MM.1S (cell line): Measurements from ENCODE around the gene FBXW9.
A peak's percentile ranks its signal among the peaks of the same experiment; 100 is the strongest.

Experiments
- DNase-seq: peaks from one replicate; pipeline ENCODE4 v3.0.0-alpha.2; 2015
- H2AFZ ChIP-seq: fragments of 300-600 bp; sonication (generic); 2 replicates; pipeline ENCODE4 v1.6.0; 2016; ENCODE audit warnings: antibody characterized with exemption, low read length
- H3F3A ChIP-seq: fragments of 300-600 bp; sonication (generic); 2 replicates; pipeline ENCODE4 v1.6.1; 2016; ENCODE audit warnings: mild to moderate bottlenecking, antibody characterized with exemption, low read length, moderate library complexity, mixed read lengths; ENCODE audit not compliant: insufficient read depth
- H3K27ac ChIP-seq: fragments of 300-600 bp; sonication (generic); 2 replicates; pipeline ENCODE4 v1.5.1; 2016; ENCODE audit warnings: mild to moderate bottlenecking, low read length
- H3K27me3 ChIP-seq: fragments of 300-600 bp; sonication (generic); replicated peaks from 2 replicates; pipeline ENCODE4 v1.6.0; 2016; ENCODE audit warnings: low read length; ENCODE audit not compliant: insufficient read depth
- H3K36me3 ChIP-seq: fragments of 300-600 bp; sonication (generic); replicated peaks from 2 replicates; pipeline ENCODE4 v1.6.1; 2016; ENCODE audit warnings: mild to moderate bottlenecking, low read length, mixed read lengths; ENCODE audit not compliant: insufficient read depth
- H3K4me1 ChIP-seq: fragments of 300-600 bp; sonication (generic); 2 replicates; pipeline ENCODE4 v1.6.1; 2016; ENCODE audit warnings: low read length, mixed read lengths
- H3K4me2 ChIP-seq: fragments of 300-600 bp; sonication (generic); 2 replicates; pipeline ENCODE4 v1.6.0; 2016; ENCODE audit warnings: low read depth, low read length
- H3K4me3 ChIP-seq: fragments of 300-600 bp; sonication (generic); 2 replicates; pipeline ENCODE4 v1.5.1; 2016; ENCODE audit warnings: low read length, mixed read lengths
- H3K79me2 ChIP-seq: fragments of 300-600 bp; sonication (generic); 2 replicates; pipeline ENCODE4 v1.6.1; 2016; ENCODE audit warnings: mixed run types, low read length, mixed read lengths
- H3K9ac ChIP-seq: fragments of 300-600 bp; sonication (generic); 2 replicates; pipeline ENCODE4 v1.6.1; 2016; ENCODE audit warnings: low read length, mixed read lengths
- H3K9me2 ChIP-seq: fragments of 300-600 bp; sonication (generic); replicated peaks from 2 replicates; pipeline ENCODE4 v1.6.1; 2016; ENCODE audit warnings: mild to moderate bottlenecking, low read length, mixed read lengths; ENCODE audit not compliant: insufficient read depth
- H3K9me3 ChIP-seq: fragments of 300-600 bp; sonication (generic); replicated peaks from 2 replicates; pipeline ENCODE4 v1.6.1; 2016; ENCODE audit warnings: mild to moderate bottlenecking, low read length, mixed read lengths; ENCODE audit not compliant: insufficient read depth
- H4K20me1 ChIP-seq: fragments of 300-600 bp; sonication (generic); 2 replicates; pipeline ENCODE4 v1.6.1; 2016; ENCODE audit warnings: mild to moderate bottlenecking, low read length, moderate library complexity, mixed read lengths; ENCODE audit not compliant: insufficient read depth
- CTCF ChIP-seq: fragments of 300-600 bp; sonication (generic); IDR thresholded peaks from 2 replicates; pipeline ENCODE4 v1.5.1; 2016; ENCODE audit warnings: antibody characterized with exemption, low read length, mixed read lengths
- EZH2 ChIP-seq: fragments of 300-600 bp; sonication (generic); optimal IDR thresholded peaks from 2 replicates; pipeline ENCODE3; 2017; ENCODE audit warnings: low read depth, mild to moderate bottlenecking, antibody characterized with exemption, low read length, mixed read lengths
- EZH2phosphoT487 ChIP-seq: fragments of 300-600 bp; sonication (generic); IDR thresholded peaks from 2 replicates; pipeline ENCODE4 v1.6.1; 2018; ENCODE audit warnings: antibody characterized with exemption, low read length

Gene FBXW9

GRCh38 chr19:12642506-12642905, 53.9 kb downstream of the FBXW9 start:
- Histone ChIP-seq H3K9ac (no peak overlapping the region), H3K27ac (no peak overlapping the region), H3K4me1 (no peaks in the 10 kb centered on the region), H3K9me3 (no peaks in the 10 kb centered on the region), H3K27me3 (no peaks in the 10 kb centered on the region), H3K4me2 (no peak overlapping the region), H4K20me1 (no peaks in the 10 kb centered on the region), H3K4me3 (no peak overlapping the region), H3K36me3 (no peaks in the 10 kb centered on the region), H3K9me2 (no peaks in the 10 kb centered on the region), H3F3A (no peaks in the 10 kb centered on the region), H2AFZ (no peak overlapping the region), H3K79me2 (no peaks in the 10 kb centered on the region)
- TF ChIP-seq EZH2 (no peak), CTCF (no peak), EZH2phosphoT487 (no peak)
- no peak for DNase-seq

GRCh38 chr19:12641456-12641855, 55.0 kb downstream of the FBXW9 start:
- Histone ChIP-seq H3F3A (no peaks in the 10 kb centered on the region; the same call in 1 of the 2 replicates), H3K4me3 (no peak overlapping the region), H3K79me2 (no peaks in the 10 kb centered on the region), H2AFZ (no peak overlapping the region), H3K27me3 (no peaks in the 10 kb centered on the region), H3K4me2 (no peak overlapping the region), H3K36me3 (no peaks in the 10 kb centered on the region), H3K9me2 (no peaks in the 10 kb centered on the region), H3K9ac (no peak overlapping the region), H3K9me3 (no peaks in the 10 kb centered on the region), H4K20me1 (no peaks in the 10 kb centered on the region), H3K27ac (no peak overlapping the region), H3K4me1 (no peaks in the 10 kb centered on the region)
- TF ChIP-seq EZH2phosphoT487 = no peak
- TF ChIP-seq EZH2 = no peak
- TF ChIP-seq CTCF = no peak
- DNase-seq = no peak

GRCh38 chr19:12639901-12640613, 56.4 kb downstream of the FBXW9 start:
- no peaks in the 10 kb centered on the region; the same call in 1 of the 2 replicates for H3F3A ChIP-seq
- H3K4me3 ChIP-seq = peak overlapping the region; percentile 33; the same call in 1 of the 2 replicates
- peak; percentile 82 for TF ChIP-seq CTCF
- TF ChIP-seq EZH2 = no peak
- peak; percentile 75 for DNase-seq
- H3K27me3 ChIP-seq = no peaks in the 10 kb centered on the region
- no peaks in the 10 kb centered on the region for H4K20me1 ChIP-seq
- H3K9me3 ChIP-seq = no peaks in the 10 kb centered on the region
- H3K9ac ChIP-seq = 0 out of 2 replicates have a peak overlapping the region, but pooled peaks have one; percentile 13
- no peaks in the 10 kb centered on the region for H3K36me3 ChIP-seq
- no peaks in the 10 kb centered on the region for H3K79me2 ChIP-seq
- H3K4me2 ChIP-seq = peak overlapping the region; percentile 50
- H2AFZ ChIP-seq = peak overlapping the region; percentile 32
- H3K27ac ChIP-seq = no peak overlapping the region
- H3K4me1 ChIP-seq = no peaks in the 10 kb centered on the region
- H3K9me2 ChIP-seq = no peaks in the 10 kb centered on the region
